ENCODE measurements around the gene PNPLA6.
"Not testable (repeated sequence)": the region's sequence is repeated elsewhere in the genome, so short reads cannot be mapped to it uniquely, and the experiment has no call there.

Gene PNPLA6

GRCh38 chr19:7562646-7563393, 27.3 kb downstream of the PNPLA6 start:
- POLR2A ChIA-PET: no interaction called here
- TF ChIP-seq LEF1 (IDR thresholded peaks at IDR 0.05; ENCODE audit: borderline replicate concordance) (no peak), L3MBTL2 (conservative IDR thresholded peaks at IDR 0.05) (no peak), FOXA1 (IDR thresholded peaks at IDR 0.05) (no peak), SP1 (IDR thresholded peaks at IDR 0.05) (no peak), BHLHE40 (IDR thresholded peaks at IDR 0.05; ENCODE audit: borderline replicate concordance) (no peak), TARDBP (IDR thresholded peaks at IDR 0.05) (no peak), HDGF (IDR thresholded peaks at IDR 0.05; ENCODE audit: borderline replicate concordance) (no peak), ARNT (IDR thresholded peaks at IDR 0.05) (no peak), NFRKB (IDR thresholded peaks at IDR 0.05) (no peak), FOXK2 (IDR thresholded peaks at IDR 0.05) (no peak), PKNOX1 (IDR thresholded peaks at IDR 0.05) (no peak), FOXM1 (IDR thresholded peaks at IDR 0.05; ENCODE audit: borderline replicate concordance) (no peak)
- CTCF ChIA-PET: no interaction called here
- DNase-seq (ENCODE audit: extremely low spot score): peak; percentile 26

GRCh38 chr19:7564866-7565265, 29.3 kb downstream of the PNPLA6 start:
- CTCF ChIA-PET: interaction anchor here (0.7 kb wide), 1 partner anchor 116 kb away, joined by 4 read pairs; the partner anchor contains the start of gene TRAPPC5
- POLR2A ChIA-PET: interaction anchor here (0.7 kb wide), 1 partner anchor 466 kb away, joined by 3 read pairs; no protein-coding TSS in a partner anchor

GRCh38 chr19:7565332-7565731, 29.8 kb downstream of the PNPLA6 start:
- no peak for DNase-seq (ENCODE audit: extremely low spot score)
- TF ChIP-seq TARDBP (IDR thresholded peaks at IDR 0.05) (no peak), FOXA1 (IDR thresholded peaks at IDR 0.05) (no peak), ARNT (IDR thresholded peaks at IDR 0.05) (no peak)
- ChIA-PET POLR2A (interaction anchor here (0.7 kb wide), 1 partner anchor 466 kb away, joined by 3 read pairs; no protein-coding TSS in a partner anchor), CTCF (interaction anchor here (0.7 kb wide), 1 partner anchor 115 kb away, joined by 4 read pairs; the partner anchor contains the start of gene TRAPPC5)

More at GRCh38 chr19:7564866-7565265, 29.3 kb downstream of the PNPLA6 start:
- DNase-seq (ENCODE audit: extremely low spot score): no peak
- TF ChIP-seq FOXK2 (IDR thresholded peaks at IDR 0.05) (no peak), ZNF384 (IDR thresholded peaks at IDR 0.05) (no peak), SUZ12 (IDR thresholded peaks at IDR 0.05) (no peak), ELF4 (IDR thresholded peaks at IDR 0.05) (no peak), FOXM1 (IDR thresholded peaks at IDR 0.05; ENCODE audit: borderline replicate concordance) (no peak), NFRKB (IDR thresholded peaks at IDR 0.05) (no peak), FOXA1 (IDR thresholded peaks at IDR 0.05) (no peak), TARDBP (IDR thresholded peaks at IDR 0.05) (no peak), LEF1 (IDR thresholded peaks at IDR 0.05; ENCODE audit: borderline replicate concordance) (no peak)

DNA sequence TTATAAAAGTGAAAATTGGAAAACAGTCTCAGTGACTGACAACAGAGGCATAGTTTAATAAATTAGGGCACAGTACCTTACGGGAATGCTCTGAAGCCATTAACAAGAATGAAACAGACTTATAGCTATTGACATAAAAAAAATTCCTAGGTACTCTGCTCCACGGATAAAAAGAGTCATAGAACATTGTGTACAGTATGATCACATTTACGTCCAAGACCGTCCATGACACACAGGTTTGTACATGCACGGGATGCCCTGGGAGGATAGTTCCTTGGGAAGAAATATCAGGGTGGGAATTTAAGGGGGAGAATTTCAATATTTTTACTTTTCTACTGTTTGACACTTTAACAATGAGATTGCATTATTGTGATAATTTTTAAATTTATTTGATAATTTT, 35.2 kb downstream of the PNPLA6 start:
- no peak for TF ChIP-seq L3MBTL2 (conservative IDR thresholded peaks at IDR 0.05)
- TF ChIP-seq PKNOX1 (IDR thresholded peaks at IDR 0.05): no peak
- no peak for TF ChIP-seq LEF1 (IDR thresholded peaks at IDR 0.05; ENCODE audit: borderline replicate concordance)
- TF ChIP-seq NFRKB (IDR thresholded peaks at IDR 0.05): no peak
- TF ChIP-seq FOXK2 (IDR thresholded peaks at IDR 0.05): no peak
- TF ChIP-seq BHLHE40 (IDR thresholded peaks at IDR 0.05; ENCODE audit: borderline replicate concordance): no peak
- no peak for TF ChIP-seq CTBP1 (IDR thresholded peaks at IDR 0.05; ENCODE audit: borderline replicate concordance)

GRCh38 chr19:7575434-7576040, 40.0 kb downstream of the PNPLA6 start:
- ChIA-PET POLR2A (no interaction called here), CTCF (no interaction called here)
- DNase-seq (ENCODE audit: extremely low spot score): no peak
- TF ChIP-seq L3MBTL2 (conservative IDR thresholded peaks at IDR 0.05) (0 out of 2 replicates have a peak, but pooled peaks have one; percentile 18), FOXM1 (IDR thresholded peaks at IDR 0.05; ENCODE audit: borderline replicate concordance) (no peak)

More for the DNA sequence above, 35.2 kb downstream of the PNPLA6 start:
- DNase-seq (ENCODE audit: extremely low spot score): no peak
- POLR2A ChIA-PET: no interaction called here
- CTCF ChIA-PET: no interaction called here

- DNase-seq (ENCODE audit: extremely low spot score); POLR2A ChIA-PET: not testable (repeated sequence)
- CTCF ChIA-PET: interaction anchor here (0.6 kb wide), 1 partner anchor 9 kb away, joined by 4 read pairs; no protein-coding TSS in a partner anchor
Observed at GRCh38 chr19:7577422-7577821, 41.9 kb downstream of the PNPLA6 start.

GRCh38 chr19:7578127-7578526, 42.6 kb downstream of the PNPLA6 start:
- no peak for TF ChIP-seq SP1 (IDR thresholded peaks at IDR 0.05)
- no peak for TF ChIP-seq LEF1 (IDR thresholded peaks at IDR 0.05; ENCODE audit: borderline replicate concordance)
- no peak for TF ChIP-seq BHLHE40 (IDR thresholded peaks at IDR 0.05; ENCODE audit: borderline replicate concordance)
- DNase-seq (ENCODE audit: extremely low spot score): no peak
- ChIA-PET POLR2A (no interaction called here), CTCF (interaction anchor here (1.2 kb wide), 1 partner anchor 10 kb away, joined by 3 read pairs; no protein-coding TSS in a partner anchor)
